Fibroblast of the aortic adventitia (primary cell): ENCODE data around the gene KCNQ1OT1. TPM values are rescaled to one million over a fixed set of nuclear protein-coding genes. Genes with fewer than 3 reads are reported as not detected.

ENCODE experiments used
- DNase-seq: peaks from one replicate; pipeline ENCODE4 v3.0.0-alpha.2; 2010; ENCODE audit warnings: low read depth
- H3K4me3 ChIP-seq: 2 replicates; pipeline ENCODE4 v1.5.1; 2011; ENCODE audit warnings: low read depth, mild to moderate bottlenecking, control low read depth, low read length, moderate library complexity
- total RNA-seq: library from RNA; depleted of rRNA; stranded (reverse); fragments of >200 nt; gene quantifications from 2 replicates; pipeline ENCODE4 v1.2.3, GENCODE V29; 2012; ENCODE audit warnings: low replicate concordance
- TF ChIP-seq, protein P1 (sequence below): IDR thresholded peaks from 2 replicates; pipeline ENCODE4 v1.5.1; 2011; ENCODE audit warnings: mild to moderate bottlenecking, low read length, control low read depth, inconsistent platforms; ENCODE audit not compliant: insufficient read depth

Gene KCNQ1OT1
- total RNA-seq, 1 donor: 5.5 TPM

DNA sequence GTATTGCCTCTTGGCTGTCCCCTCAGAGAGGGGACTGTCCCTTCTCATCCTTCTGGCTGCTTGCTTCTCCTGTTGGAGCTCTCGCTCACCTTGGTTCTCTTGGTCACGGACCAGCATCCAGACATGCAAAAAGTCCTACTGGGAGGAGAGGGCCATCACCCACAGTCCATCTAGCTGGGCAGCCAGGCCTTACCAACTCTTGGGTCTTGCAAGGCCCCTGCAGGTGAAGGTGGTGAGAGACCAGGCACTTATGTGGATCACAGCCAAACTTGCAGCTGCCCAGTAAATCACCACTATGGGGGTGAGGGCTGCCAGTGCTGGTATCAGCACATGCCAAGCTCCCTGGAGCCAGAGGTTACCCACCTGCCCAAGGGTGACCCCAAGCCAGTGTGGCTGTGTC is 36.3 kb downstream of the KCNQ1OT1 start:
- DNase-seq: no peak
- no peak overlapping the region for H3K4me3 ChIP-seq
- TF ChIP-seq, protein P1, sequence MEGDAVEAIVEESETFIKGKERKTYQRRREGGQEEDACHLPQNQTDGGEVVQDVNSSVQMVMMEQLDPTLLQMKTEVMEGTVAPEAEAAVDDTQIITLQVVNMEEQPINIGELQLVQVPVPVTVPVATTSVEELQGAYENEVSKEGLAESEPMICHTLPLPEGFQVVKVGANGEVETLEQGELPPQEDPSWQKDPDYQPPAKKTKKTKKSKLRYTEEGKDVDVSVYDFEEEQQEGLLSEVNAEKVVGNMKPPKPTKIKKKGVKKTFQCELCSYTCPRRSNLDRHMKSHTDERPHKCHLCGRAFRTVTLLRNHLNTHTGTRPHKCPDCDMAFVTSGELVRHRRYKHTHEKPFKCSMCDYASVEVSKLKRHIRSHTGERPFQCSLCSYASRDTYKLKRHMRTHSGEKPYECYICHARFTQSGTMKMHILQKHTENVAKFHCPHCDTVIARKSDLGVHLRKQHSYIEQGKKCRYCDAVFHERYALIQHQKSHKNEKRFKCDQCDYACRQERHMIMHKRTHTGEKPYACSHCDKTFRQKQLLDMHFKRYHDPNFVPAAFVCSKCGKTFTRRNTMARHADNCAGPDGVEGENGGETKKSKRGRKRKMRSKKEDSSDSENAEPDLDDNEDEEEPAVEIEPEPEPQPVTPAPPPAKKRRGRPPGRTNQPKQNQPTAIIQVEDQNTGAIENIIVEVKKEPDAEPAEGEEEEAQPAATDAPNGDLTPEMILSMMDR: no peak

DNA sequence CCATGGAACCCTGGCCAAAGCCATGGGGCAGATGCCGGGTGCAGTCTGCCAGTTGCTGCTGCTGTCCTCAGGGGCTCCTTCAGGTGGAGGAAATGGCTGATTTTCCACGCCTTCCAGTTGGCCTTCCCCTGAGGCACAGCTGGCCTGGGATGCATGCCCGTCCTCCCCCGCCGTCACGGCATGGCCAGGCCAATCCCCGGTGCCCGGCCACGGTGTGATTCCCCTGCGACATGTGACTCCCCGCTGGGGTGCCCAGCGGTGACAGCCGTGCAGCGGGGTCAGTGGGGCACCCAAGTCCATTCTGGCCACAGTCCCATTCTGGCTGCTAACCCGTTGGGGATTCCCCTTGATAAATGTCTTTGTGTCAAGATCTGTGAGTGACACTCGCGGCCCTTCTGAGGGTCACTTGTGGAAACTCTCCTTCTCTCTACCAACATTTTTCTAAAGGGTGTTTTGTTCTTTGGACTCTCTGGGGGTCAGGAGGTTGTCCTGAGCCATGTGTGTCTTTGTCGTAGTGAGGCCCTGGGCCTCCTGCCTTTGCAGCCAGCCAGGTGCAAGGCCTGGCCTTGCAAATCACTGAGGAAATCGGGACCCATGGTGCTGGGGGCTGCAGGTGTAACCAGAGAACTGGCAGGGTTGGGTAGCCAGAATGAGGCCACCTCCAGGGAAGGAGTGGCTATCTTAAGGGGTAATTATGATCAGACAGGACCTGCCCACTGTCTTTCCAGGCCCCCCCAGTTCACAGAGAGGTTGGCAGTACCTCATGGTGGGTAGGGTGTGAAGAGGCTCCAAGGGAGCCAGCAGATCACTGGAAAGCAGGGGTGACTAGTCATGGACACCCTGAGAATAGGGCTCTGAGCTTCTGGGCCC is 37.1 kb downstream of the KCNQ1OT1 start:
- TF ChIP-seq, protein P1: no peak
- H3K4me3 ChIP-seq: no peak overlapping the region
- no peak for DNase-seq

DNA sequence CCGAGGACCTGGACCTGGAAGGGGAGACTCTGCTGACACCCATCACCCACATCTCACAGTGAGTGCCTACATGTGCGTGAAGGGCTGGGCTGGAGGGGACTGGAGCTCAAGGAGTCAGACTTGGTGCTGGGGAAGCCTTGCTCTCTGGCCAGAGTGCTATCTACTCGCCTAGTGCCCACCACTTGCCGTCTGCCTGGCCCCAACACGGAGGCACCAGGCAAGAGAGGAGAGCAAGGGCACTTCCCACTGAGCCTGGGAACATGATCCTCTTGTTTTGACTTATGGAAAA is 37.8 kb downstream of the KCNQ1OT1 start:
- no peak for DNase-seq
- no peak overlapping the region for H3K4me3 ChIP-seq
- TF ChIP-seq, protein P1: no peak

DNA sequence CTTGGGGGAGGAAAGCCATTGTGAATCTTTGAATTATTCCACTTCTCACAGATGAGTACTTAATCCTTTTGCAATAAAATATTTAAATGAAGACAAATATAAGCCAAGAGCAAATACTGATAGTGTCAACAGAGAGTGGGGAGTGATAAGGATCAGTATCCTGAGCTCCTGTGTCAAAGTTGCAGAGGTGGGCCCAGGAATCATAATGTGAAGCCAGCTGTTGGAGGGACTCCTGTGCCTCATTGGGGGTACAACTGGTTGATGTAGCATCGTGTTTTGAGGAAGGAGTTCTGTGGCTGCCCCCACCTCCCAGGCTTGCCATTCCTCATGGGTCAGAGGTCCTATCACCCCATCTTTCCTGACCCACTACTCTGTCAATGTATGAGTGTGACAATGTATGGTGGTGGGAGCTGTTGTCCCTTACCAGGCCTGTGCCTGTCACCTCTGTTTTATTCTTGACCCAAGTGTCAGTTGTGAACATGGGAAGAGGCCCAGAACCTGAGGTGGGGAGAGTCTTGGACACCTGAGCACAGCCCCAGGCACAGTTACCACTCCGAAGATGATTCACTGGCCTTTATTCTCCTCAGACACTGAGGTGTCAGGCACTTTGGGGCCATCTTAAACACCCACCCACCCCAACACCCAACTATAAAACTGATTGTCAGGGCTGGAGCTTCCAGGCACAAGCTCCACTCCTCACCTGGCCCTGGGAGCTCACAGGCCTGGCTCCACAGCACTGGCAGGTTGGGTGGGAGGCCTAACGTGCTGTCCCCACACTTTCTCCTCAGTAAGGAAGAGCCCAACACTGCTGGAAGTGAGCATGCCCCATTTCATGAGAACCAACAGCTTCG is 38.4 kb downstream of the KCNQ1OT1 start:
- TF ChIP-seq, protein P1: no peak
- H3K4me3 ChIP-seq: no peak overlapping the region
- DNase-seq: no peak

DNA sequence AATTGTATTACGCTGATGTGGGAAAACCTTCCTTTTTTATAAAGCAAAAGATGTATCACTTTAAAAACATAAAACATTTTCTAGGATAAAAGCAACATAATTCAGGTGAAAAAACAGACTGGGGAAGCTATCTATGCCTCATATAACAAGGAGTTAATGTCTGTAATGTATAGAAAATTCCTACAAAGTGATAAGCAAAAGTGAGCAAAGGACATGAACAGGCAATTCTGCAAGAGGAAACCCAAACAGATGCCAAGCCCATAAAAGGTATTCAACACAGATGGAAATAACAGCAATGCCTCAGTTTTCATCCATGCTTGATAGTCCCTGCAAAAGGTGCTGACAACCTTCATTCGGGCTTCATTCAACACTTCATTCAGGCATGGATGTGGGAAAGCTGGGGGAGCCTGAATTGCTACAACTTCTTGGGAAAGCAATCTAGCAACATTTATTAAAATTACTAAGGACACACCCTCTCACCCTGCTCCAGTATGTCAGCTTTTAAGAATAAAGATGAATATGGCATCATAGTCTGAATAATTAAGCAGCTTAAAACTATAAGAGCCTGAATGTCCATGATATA is 39.3 kb downstream of the KCNQ1OT1 start:
- no peak for DNase-seq
- H3K4me3 ChIP-seq: no peak overlapping the region
- TF ChIP-seq, protein P1: no peak

DNA sequence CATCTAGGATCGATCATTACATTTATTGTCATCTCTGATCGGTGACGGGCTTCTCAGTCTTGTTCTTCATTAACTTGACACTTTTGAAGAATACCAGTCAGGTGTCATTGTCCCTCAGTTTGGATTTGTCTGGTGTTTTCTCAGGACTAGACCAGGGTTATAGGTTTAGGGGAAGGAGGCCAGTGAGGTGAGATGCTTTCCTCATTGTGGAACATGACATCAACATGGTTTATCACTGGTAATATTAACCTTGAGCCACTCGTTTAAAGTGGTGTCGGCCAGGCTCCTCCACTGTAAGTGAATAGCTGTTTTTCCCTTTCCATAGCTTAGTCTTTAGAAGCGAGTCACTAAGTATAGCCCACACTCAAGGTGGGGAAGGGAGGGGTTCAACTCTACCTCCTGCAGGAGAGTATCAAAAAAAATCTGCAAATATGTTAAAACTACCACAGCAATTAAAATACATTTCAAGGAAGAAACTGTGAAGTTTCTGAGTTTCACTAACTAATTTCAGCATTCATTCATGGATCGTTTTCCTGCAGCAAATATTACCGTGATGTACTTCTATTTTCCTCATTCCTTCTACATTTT is 42.0 kb downstream of the KCNQ1OT1 start:
- no peak overlapping the region for H3K4me3 ChIP-seq
- no peak for DNase-seq
- TF ChIP-seq, protein P1: no peak
